A673 (cell line): Measurements from ENCODE around the gene KLF7. TPM values are rescaled to one million over a fixed set of nuclear protein-coding genes. Genes with fewer than 3 reads are reported as not detected.

ENCODE experiments used
- BruUV-seq: library from RNA; stranded (reverse); fragments of 400-500 nt; replicated peaks from 2 replicates; lab custom pipeline; 2021; lab: Mats Ljungman, UMichigan
- CTCF ChIA-PET: fragments of 300-600 bp; sonication (Branson Sonifier 250); formaldehyde crosslinking; loops from one replicate; lab custom pipeline; 2022; ENCODE audit warnings: antibody characterized with exemption; lab: Charles Lee
- POLR2A ChIA-PET: fragments of 300-600 bp; sonication (Branson Sonifier 250); formaldehyde crosslinking; loops from one replicate; lab custom pipeline; 2022; ENCODE audit warnings: antibody characterized with exemption; ENCODE audit not compliant: low non-redundant PET; lab: Charles Lee
- DNase-seq: peaks from one replicate; pipeline ENCODE4 v3.0.0-alpha.2; 2015; ENCODE audit warnings: low spot score
- H3K27ac ChIP-seq: fragments of 200-600 bp; sonication (generic); 2 replicates; pipeline ENCODE4 v1.5.1; 2016; ENCODE audit warnings: mixed run types, low read depth, mild to moderate bottlenecking, mixed read lengths, antibody characterized with exemption, low read length; ENCODE audit not compliant: poor library complexity, severe bottlenecking
- H3K27me3 ChIP-seq: fragments of 200-600 bp; sonication (generic); replicated peaks from 2 replicates; pipeline ENCODE4 v1.6.1; 2017; ENCODE audit warnings: mixed run types, low read depth, mild to moderate bottlenecking, mixed read lengths, antibody characterized with exemption, low read length; ENCODE audit not compliant: insufficient read depth, poor library complexity
- H3K36me3 ChIP-seq: fragments of 200-600 bp; sonication (generic); 2 replicates; pipeline ENCODE4 v1.6.1; 2016; ENCODE audit warnings: mixed run types, mild to moderate bottlenecking, mixed read lengths, antibody characterized with exemption, low read length; ENCODE audit not compliant: insufficient read depth, poor library complexity, severe bottlenecking
- H3K4me1 ChIP-seq: fragments of 200-600 bp; sonication (generic); 2 replicates; pipeline ENCODE4 v1.6.1; 2017; ENCODE audit warnings: mixed run types, mild to moderate bottlenecking, mixed read lengths, antibody characterized with exemption, low read length; ENCODE audit not compliant: insufficient read depth, poor library complexity, severe bottlenecking
- H3K4me3 ChIP-seq: fragments of 200-600 bp; sonication (generic); 2 replicates; pipeline ENCODE4 v1.5.1; 2016; ENCODE audit warnings: low read depth, mixed run types, mild to moderate bottlenecking, mixed read lengths, low read length; ENCODE audit not compliant: poor library complexity, severe bottlenecking
- H3K9me3 ChIP-seq: fragments of 200-600 bp; sonication (generic); 2 replicates; pipeline ENCODE4 v1.6.1; 2016; ENCODE audit warnings: mixed run types, low read depth, mild to moderate bottlenecking, mixed read lengths, antibody characterized with exemption, low read length; ENCODE audit not compliant: poor library complexity, severe bottlenecking
- CTCF ChIP-seq: fragments of 300-800, 200-600 bp; sonication (generic); conservative IDR thresholded peaks from 2 replicates; pipeline ENCODE4 v1.5.1; 2017; ENCODE audit warnings: low read depth, mild to moderate bottlenecking, antibody characterized with exemption, low read length, moderate library complexity, mixed read lengths
- EZH2 ChIP-seq: fragments of 200-600 bp; sonication (generic); IDR thresholded peaks from 2 replicates; pipeline ENCODE4 v1.6.1; 2017; ENCODE audit warnings: borderline replicate concordance, low read depth, mild to moderate bottlenecking, mixed read lengths, antibody characterized with exemption, low read length; ENCODE audit not compliant: poor library complexity, severe bottlenecking
- intact Hi-C: fragments of 100-400 bp; cut with micrococcal nuclease; formaldehyde crosslinking; loops from one replicate; pipeline ENCODE4 v1.10.0; 2022; ENCODE audit not compliant: unreplicated experiment
- total RNA-seq: library from RNA; stranded (reverse); gene quantifications from 2 replicates; pipeline ENCODE4 v1.2.3, GENCODE V29; 2021

KLF7 gene
- total RNA-seq, 1 experiment from 2014 or later: 16.4 TPM

DNA sequence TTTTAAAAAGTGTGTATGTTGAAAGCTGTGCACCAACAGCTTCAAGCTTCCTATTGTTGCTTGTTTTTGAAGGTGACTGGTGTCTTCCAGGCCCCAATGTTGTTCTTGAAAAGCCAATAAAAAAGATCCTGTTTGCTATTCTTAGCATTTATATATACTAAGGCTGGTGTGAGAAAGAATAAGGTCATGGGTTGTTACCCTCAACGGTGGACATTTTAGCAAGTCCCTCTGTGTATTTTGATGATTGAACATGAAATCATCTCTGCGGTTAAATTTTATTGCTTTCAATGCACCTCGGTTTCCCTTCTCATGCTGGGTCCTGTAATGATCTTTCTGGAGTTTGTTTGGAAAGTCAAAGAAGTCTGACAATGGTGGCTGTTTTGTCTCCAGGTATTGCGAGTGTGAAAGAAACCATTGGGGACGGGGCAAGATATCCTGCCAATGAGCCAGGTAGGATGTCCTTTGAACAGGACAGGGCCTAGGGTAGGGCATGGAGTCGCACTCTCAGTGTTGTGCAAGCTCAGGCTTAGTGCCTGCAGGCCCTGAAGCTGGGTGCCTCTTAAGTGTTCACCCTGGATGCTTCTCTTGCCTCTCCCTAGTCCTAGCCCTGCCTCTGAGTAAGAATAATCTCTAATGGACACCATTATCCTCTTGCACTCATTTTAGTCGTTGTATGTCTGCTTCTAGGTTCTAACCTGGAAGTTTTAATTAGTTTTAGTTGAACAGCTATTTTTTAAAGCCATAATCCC is 16.0 kb upstream of the KLF7 start:
- no peak for DNase-seq
- ChIA-PET CTCF (no interaction called here), POLR2A (no interaction called here)
- no peaks in the 10 kb centered on the region for H3K4me1 ChIP-seq
- no peaks in the 10 kb centered on the region for H3K36me3 ChIP-seq
- H3K27ac ChIP-seq: no peak overlapping the region
- H3K4me3 ChIP-seq: no peak overlapping the region
- H3K27me3 ChIP-seq: peaks cover under 1% of the 10 kb centered on the region
- no peak for TF ChIP-seq EZH2
- TF ChIP-seq CTCF: no peak
- BruUV-seq: no TSS peak
- intact Hi-C loops: no loop called here
- no peaks in the 10 kb centered on the region for H3K9me3 ChIP-seq

DNA sequence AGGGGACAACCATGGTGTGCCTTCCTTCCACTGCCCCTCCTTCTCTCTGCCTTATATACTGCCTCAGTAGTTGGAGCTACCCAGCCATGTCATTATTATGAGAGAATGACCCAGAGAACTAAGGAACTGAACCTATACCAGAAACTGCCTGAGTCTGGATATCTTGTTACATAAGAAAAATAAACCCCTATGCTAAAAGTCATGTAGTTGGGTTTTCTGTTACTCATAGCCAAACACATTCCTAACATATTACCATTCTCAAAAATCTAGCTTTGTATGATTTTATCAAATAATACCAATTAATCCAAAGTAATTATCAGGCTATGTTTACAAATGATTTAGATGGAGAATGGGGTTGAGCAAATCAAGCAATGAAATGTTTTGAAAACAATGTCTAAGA is 15.0 kb upstream of the KLF7 start:
- H3K27me3 ChIP-seq: peaks cover 5% of the 10 kb centered on the region
- ChIA-PET CTCF (no interaction called here), POLR2A (no interaction called here)
- BruUV-seq: no TSS peak
- no peaks in the 10 kb centered on the region for H3K36me3 ChIP-seq
- intact Hi-C loops: no loop called here
- DNase-seq: no peak
- H3K9me3 ChIP-seq: no peaks in the 10 kb centered on the region
- no peak overlapping the region for H3K4me3 ChIP-seq
- no peak overlapping the region for H3K27ac ChIP-seq
- H3K4me1 ChIP-seq: no peaks in the 10 kb centered on the region
- TF ChIP-seq EZH2 (no peak), CTCF (no peak)

- ChIA-PET CTCF (no interaction called here), POLR2A (no interaction called here)
- H3K4me1 ChIP-seq: no peaks in the 10 kb centered on the region
- TF ChIP-seq CTCF (no peak), EZH2 (no peak)
- H3K9me3 ChIP-seq: no peaks in the 10 kb centered on the region
- H3K36me3 ChIP-seq: no peaks in the 10 kb centered on the region
- BruUV-seq: no TSS peak
- H3K4me3 ChIP-seq: no peak overlapping the region
- intact Hi-C loops: no loop called here
- no peak overlapping the region for H3K27ac ChIP-seq
- no peak for DNase-seq
- H3K27me3 ChIP-seq: peaks cover 5% of the 10 kb centered on the region
Measured at GRCh38 chr2:207176247-207176646, 10.5 kb upstream of the KLF7 start.
